GM21723 (cell line): Measurements from ENCODE around the gene CTBP1.

Experiments
- ATAC-seq: cut with Tn5 transposase; IDR thresholded peaks from one replicate; pipeline ENCODE4 v1.9.1; 2021; ENCODE audit warnings: mild to moderate bottlenecking, moderate library complexity; ENCODE audit not compliant: unreplicated experiment

The CTBP1 gene

DNA sequence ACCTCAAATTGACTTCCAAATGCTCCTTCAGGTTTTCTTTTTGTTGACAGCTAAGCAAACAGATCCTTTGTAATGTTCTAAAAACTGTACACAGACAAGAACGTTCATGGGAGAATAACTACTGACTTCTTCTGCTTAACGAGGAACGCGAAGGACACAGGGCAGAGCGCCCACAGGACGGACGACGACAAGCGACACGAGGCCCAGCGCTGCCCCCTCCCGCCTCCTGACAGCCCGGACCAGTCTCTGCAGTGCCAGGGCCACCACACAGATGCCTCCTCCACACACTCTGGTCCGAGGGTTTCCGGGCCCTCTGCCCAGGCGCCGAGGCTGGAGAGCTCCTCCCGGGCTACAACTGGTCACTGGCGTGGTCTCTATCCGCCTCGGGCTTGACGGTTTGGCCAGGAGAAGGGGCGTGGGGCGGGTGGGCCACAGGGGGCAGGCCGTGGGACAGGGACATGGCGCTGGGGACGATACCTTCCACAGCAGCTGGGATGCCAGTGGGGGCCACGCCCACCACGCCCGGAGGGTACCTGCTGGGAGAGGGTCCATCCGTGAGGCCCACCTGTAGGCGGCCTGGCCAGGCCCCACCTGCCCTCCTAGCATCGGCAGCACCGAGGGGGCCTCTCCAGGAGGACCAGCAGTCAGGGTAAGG is 36.9 kb downstream of the CTBP1 start:
- no peak for ATAC-seq

DNA sequence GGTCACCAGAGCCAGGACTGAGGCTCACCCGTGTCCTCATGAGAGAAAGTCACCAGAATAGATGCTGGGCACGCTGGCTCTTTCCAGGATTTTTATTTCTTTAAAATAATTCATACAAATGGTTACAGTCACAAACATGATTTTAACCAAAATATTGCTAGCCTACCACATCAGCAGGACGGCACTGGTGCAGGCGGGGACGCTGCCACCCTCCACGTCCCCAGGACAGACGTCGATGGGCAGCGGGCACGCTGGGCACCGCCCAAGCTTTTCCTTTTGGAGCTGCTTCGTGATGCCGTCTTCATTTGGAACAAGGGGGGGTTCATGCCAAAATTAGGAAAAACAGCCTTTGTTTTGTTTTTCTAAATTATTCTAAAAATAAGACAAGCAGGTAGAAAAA is 37.6 kb downstream of the CTBP1 start:
- ATAC-seq: no peak

DNA sequence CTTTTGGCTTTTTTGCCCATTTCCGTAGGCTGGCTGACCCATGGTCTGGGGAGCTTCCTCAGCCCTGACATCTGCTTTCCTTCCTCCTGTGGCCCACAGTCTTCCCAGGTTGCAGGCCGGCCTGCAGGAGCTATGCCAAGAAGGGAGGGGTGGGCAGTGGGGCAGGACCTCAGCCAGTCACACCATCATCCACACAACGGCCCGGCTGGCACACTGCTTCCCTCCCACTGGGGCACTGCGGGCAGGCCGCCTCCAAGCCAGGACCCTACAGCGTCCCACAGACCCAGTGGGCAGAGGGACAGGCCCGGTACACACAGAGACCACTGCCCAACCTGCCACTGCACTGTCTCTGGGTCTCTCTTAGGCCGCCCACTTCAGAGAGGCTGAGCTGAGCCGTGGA is 38.0 kb downstream of the CTBP1 start:
- no peak for ATAC-seq

DNA sequence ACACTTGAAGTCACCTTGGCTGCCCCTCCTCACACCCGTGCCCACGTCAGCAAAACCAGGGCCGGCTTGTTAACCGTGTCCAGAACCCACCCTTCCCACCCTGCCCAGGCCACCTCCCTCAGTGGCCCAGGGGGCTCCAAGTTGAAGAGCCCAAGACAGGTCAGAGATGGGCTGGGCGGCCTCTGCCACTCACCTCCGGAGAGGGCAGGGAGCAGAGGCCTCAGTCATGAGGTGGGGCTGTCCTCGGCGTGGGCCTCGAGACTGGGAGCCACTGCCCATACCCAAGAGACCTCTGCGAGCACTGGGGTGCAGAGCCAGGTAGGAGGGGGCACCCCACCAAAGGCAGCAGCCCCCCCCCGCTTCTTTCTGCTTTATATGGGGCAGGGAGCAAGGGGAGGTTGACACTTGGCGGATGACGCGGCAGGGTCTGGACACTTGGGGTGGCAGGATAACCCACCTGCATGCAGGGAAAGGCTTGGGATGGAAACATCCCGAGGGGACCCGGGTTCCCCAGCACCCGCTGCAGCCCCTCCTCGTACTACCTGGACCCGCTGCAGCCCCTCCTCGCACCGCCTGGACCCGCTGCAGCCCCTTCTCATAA is 38.6 kb downstream of the CTBP1 start:
- no peak for ATAC-seq

DNA sequence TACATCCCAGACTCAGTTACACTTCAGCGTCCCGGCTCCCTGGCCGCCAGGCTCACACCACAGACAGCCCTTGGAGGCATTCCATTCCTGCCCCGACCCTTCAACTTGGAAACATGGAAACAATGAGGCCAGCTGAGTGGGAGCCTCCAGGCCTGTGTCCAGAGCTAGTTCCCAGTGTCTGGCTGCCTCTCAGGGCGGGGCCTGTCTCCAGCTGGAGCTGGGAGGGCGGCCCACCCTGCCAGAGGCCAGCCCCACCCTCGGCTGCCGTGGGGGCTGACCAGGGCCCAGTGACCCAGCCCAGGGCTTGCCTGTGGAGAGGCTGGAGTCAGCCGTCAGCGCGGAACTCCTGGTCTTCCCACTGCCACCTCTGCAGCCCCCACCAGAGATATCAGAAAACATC is 39.1 kb downstream of the CTBP1 start:
- no peak for ATAC-seq

DNA sequence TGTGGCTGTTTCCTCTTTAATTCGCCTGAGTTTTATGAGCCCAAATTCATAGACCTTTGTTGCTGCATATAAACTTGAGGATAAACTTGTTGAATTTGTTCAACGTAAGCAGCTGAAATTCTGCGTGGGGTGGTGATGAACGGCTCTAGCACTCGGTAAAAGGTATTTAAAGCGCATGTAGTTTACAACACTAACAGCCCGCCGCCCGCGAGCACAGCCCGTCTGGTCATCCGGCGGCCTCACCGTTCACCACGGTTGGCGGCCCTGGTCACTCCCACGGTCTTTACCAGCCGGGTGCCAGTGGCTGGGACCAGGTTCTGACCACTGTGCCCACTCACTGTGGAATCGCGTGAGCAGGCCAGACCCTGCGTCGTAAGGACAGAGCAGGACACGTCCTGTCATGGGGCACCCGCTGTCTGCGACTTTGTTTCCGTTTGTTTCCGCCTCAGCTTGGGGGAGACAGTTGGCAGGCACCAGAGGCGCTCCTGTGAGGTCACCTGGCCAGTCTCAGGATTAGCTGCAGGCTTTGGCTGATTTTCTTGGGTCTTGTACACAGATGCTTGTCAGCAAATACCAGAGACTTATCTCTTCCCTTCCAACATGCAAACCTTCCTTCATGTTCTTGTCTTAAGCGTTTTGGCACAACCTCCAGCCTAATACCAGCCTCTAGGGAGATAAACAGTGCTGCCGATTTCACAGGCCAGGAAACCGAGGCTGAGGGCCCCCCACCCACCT is 39.8 kb downstream of the CTBP1 start:
- no peak for ATAC-seq

DNA sequence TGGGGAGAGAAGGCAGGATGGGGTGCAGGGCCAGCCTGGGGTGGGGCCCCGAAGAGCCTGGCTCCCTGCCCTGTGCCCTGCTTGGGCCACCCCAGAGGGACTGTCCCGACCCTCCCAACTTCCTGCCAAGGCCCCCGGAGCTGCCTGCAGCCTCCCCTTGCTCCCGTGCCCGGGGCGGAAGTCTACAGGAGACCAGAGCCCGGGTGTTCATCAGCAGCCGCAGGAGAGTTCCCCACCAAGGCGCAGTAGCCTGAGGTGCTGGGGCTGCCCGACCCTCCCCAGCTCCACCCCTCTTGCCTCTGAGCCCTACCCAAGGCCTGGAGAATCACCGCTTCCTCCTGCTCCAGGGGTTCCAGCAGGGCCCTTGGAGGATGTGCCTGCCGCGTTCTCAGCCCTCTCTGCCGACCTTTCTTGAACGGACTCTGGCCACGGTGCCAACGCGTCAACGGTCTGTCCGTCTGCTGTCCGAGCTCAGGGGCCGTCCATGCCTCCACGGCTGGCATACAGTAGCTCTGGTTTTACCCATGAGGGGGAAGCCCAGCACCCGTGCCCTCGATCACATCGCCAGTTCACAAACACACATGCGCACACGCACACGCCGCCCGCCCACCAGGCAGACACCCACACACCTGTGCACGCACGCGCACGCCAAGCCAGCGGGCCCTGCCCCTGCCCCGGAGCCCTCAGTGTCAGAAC is 40.5 kb downstream of the CTBP1 start:
- ATAC-seq: no peak

DNA sequence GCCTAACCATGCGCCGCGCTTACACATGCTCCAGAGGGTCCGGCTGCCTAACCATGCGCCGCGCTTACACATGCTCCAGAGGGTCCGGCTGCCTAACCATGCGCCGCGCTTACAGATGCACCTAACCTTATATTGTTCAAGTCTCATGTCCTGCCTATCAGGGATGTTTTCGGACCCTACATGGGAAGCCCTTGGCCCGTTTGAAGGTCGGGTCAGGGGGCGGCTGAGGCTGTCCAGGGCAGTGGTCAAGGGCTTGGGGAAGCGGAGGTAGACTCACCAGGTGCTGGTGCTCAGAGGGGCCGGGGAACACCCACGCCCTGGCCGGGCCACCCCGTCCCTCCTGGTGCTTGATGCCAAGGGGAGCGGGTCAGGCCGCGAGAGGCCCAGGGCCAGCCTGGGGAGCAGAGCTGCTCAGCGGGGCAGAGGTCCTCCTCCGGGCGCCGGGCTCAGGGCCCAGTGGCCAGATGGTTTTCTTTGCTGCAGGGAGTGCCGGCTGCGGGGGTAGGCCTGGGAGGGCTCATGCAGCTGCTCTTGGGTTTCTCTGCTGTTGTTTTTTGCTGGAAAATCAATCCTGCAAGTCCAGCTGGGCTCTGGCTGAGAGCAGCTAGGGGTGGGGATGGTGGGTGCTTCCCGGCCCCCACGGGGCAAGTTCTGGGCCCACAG is 41.2 kb downstream of the CTBP1 start:
- no peak for ATAC-seq

DNA sequence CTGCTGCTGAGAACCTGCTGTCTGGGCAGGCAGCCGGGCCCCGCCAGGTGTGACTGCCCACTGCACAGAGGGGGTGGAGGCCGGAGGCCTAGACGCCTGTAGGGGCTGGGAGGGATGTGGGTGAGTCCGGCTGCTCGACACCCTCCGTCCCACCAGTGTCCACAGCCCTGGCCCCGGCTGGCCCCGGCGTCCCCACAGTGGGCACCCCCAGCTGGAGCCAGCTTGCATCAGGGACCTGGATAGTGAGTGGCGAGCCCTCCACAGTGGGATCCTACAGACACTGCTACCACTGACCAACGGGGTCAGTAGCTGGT is 41.8 kb downstream of the CTBP1 start:
- no peak for ATAC-seq

DNA sequence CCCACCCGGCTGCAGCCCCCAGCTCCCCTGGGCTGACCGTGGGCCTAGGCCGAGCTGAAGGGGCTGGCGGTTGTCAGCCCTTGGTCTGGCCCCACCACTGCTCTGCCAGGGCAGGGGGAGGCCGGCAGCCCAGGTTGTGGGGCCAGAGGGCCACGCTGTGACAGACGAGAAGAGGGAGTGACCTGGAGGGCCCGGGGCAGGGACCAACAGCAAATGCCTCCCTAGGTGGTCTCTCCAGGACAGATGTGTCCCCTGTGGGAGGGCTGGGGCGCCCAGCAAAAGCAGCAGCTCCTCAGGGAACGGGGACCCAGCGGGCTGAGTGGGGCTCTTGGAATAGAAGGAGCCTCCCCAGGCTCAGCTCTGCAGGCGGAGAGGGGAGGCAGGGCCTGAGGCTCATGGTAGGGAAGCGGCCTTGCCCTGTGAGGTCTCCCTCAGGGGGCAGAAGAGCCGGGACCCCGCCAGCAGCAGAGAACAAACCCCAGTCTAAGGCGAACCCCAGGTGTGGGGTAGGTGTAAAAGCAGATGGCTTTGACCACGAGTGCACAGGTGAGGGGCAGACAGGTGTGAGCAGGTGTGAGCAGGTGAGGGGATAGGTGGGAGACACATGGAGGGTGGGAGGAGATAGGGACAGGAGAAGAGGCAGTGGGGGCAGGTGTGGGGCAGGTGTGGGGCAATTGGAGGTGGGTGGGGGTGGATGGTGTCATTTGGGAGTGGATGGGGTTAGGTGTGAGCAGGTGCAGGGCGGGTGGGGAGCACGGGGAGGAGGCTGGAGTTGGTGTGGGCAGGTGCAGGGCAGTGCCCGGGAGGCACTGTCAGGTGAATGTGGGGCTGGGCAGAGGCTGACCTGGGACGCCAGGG is 42.4 kb downstream of the CTBP1 start:
- ATAC-seq: no peak

DNA sequence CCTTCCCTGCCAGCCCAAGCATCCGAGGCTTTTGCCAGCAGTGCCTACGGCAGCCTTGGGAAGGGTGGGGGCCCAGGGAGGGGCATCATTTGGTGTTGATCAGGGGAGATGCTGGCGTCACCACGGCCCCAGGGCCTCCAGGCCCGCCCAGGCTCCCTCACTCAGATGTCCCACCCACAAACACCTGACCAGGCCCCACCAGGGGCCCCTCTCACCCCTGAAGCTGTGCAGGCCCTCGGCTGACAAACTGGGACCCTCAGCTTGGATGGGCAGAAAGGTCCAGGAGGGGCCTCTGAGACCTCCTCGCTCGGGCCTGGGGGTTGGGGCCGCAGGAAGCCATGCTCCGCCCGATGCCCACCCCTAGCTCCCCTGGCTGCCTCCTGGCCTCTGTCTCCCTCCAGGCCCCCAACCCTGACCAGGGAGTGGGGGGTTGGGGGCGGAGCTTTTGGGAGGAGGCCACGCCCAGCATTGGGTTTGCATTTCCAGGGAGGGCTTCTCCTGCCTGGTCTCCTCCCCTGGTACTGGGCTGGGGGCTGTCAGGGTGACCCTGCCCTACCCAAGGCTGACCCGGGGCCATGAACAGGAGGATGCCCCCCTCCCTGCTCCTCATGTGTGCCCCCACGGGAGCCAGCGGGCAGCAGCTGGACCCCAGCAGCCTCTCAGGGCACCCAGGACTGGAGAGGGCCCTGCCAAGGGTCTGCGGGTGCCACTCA is 43.2 kb downstream of the CTBP1 start:
- ATAC-seq: no peak

DNA sequence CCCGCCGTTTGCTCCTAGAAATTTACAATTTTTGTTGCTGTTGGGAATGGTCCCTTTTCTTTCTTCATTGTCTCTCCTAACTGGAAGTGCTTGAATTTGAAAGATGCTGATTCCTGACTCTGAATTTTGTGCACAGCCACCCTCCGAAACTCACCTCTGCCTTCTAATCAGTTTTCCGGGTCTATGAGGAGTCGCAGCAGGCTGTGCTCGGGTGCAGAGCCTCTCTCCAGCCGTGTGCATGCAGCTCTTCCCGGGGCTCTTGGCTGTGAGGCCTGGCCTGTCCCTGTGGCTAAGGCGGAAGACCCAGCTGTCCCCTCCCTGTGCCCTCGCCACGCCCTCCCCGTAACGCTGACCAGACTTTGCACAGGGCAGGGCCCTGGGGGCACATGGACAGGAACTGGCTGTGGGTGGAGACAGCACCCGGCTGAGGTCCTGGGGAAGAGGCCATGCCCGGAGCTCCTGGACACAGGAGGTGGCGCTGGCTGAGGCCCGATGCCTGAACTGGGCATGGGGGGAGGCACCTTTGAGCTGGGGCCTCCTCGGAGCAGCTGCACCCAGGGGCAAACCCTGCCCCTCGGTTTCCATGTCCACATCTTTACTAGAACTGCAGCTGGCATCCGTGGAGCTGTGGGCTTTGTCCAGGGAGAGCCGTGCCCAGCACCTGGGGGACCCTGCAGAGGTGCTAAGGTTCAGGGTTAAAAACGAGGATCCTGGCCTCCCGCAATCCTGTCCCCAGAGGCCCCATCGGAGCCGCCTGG is 43.9 kb downstream of the CTBP1 start:
- ATAC-seq: no peak

DNA sequence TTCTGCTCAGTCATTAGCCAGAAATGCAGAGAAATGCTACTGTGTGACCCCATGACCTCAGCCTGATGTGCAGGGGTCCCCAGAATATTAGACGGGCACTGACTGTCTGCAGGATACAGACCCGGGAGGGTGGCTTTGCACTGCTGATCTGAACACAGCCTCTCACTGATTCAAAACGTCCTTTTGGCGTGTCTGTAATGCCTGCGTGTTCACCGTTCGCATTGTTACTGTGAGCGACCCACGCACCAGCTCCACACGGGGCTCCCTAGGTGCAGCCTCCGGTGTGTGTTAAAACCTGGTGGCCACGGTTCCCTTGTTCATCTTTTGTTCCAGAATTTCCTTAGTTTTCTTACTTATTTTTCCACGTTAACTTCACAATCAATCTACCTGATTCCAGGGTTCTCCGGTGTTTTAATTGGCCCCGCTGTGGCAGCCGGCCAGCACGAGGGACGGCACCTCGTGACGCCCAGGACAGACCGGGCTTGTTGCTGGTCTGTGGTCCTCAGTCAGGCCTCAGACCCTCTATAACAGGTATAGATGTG is 44.6 kb downstream of the CTBP1 start:
- no peak for ATAC-seq

DNA sequence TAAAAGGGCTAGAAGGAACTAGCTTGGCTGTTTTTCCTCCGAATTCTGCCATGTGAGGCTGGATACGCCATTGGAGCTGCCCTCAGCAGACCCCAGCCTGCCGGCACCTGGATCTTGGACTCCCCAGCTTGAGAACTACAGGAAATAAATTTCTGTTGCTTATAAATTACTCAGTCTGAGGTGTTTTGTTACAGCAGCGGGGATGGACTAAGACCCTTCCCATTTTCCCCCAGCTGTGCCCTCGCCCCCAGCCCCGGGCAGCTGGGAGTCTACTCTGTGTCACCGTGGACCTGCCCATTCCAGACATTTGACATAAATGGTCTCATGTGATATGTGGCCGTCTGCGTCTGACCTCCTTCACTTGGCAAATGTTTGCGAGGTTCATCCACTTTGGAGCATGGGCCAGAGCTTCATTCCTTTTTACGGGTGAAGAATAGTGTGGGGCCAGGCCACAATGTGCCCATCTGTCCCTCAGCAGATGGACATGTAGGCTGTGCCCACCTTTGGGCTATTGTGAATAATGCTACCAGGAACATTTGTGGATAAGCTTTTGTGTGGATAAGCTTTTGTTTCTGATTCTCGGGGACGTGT is 45.8 kb downstream of the CTBP1 start:
- no peak for ATAC-seq

DNA sequence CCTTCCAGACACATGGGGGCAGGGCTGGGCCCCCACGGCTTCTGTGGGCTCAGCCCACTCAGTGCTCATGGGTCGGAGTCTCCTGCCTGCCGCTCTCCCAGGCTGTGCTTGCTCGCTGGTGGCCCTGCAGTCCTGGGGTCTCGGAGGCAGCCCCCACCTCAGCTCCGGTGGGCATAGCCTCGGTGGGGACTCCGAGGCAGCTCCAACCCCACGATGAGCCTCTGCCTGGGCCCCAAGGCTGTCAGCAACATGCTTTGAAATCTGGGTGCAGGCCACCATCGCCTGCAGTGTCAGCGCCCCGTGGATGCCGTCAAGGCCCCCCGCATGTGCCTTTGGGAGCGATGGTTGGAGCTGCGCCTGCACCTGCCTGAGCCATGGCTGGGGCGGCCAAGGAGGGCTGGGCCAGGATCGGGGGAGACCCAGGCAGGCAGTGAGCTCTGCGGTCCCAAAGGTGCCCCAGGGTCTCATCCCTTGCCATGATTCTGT is 46.4 kb downstream of the CTBP1 start:
- no peak for ATAC-seq

DNA sequence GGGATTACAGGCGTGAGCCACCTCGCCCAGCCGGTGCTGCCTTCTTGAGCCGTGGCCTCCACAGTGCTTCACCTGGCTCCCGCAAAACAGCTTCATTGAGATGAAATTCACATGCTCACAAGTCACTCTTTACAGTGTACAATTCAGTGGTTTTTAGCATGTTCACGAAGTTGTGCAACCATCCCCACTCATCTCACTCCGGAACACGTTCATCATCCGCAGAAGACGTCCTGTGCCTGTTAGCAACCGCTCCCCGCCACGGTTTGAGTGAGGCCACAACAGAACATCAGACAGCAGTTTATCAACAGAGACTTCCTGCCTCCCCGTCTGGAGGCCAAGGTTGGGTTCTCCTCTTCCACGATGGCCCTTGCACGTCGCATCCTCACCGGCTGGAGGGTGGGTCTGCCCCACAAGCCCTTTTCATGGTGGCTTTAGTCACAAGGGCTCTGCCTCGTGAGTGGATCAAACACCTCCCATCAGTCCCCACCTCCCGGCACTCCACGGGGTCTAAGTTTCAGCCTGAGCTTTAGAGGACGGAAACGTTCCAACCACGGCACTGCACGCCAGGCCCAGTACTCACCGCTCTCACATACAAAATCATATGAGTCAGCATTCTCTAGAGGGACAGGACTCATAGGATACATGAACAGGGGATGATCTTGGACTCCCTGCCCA is 46.9 kb downstream of the CTBP1 start:
- ATAC-seq: peak; percentile 31

DNA sequence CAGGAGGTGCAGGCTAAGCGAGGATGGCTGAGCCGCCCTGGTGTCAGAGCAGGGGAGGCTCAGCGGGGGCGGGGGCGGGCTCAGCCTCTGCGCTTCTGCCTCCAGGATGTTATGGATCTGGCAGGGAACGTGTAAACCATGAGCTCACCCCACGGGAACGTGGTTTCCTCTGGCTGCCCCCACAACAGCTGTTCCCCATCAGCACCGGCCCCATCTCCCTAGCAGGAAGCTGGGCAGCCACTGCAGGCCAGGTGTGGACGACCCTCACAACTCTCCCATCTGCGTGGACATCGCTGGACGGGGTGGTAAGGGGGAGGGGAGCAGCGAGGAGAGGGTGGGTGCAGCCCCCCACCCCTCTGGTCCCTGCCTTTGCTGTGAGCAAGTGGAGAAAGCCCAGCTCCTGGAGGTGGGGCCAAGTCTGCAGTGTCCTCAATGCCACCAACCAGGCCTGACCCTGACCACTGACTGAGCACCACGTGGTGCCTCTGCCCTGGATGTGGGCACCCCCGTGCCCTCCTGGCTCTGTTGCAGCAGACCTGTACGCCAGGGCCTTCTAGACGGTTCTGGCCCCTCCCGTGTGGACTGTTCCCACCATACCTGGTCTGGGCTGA is 48.4 kb downstream of the CTBP1 start:
- ATAC-seq: peak; percentile 16
